Epithelial cell of proximal tubule (primary cell): ENCODE measurements around the gene SCGB1A1. TPM values are rescaled to one million over a fixed set of nuclear protein-coding genes. Genes with fewer than 3 reads are reported as not detected.

ENCODE experiments used
- DNase-seq: peaks from one replicate; pipeline ENCODE4 v3.0.0-alpha.2; 2011; ENCODE audit warnings: low read depth
- H3K4me3 ChIP-seq: 2 replicates; pipeline ENCODE4 v1.5.1; 2011; ENCODE audit warnings: low read depth, mild to moderate bottlenecking, low read length
- CTCF ChIP-seq: conservative IDR thresholded peaks from 2 replicates; pipeline ENCODE4 v1.5.1; 2012; ENCODE audit warnings: low read depth, mild to moderate bottlenecking, low read length
- total RNA-seq: library from RNA; depleted of rRNA; stranded (reverse); fragments of >200 nt; gene quantifications from 2 replicates; pipeline ENCODE4 v1.2.3, GENCODE V29; 2015

Gene SCGB1A1
- total RNA-seq, 1 donor from 2014 or later = not detected

DNA sequence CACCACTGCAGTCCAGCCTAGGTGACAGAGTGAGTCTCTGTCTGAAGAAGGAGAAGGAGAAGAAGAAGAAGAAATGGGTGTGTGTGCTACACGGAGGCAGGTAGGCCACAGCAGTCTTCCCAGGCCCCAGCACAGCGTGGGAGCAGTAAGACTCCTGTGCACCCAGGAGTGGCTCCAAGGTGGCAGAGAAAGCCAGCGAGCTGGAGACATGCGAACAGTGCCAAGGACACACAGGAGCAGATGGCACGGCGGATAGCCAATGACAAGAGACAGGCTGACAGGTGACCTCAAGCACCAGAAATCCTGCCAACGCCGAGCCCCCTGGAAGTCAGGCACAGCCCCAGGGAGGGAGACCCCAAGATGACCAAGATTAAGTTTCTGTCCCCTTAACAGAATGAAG lies 9.0 kb upstream of the SCGB1A1 start:
- no peak for DNase-seq
- no peak for TF ChIP-seq CTCF
- H3K4me3 ChIP-seq = no peak overlapping the region

DNA sequence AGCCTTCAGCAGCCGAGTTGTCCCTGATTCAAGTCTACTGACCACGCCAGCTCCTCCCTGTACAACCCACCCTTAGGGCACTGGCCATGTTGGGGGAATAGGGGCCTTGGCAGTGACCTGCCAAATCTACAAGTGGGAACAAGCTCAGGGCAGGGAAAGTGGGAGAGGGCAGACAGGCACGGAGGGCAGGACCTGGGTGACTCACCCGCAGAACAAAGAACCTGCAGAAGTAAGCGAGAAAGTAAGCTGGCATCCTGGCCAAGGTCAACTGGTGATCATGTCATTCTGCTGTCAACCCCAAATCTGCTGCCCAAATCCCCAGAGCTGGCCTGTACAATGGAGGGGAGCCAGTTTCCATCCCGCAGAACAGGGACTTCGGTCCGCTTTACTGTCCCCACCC lies 7.9 kb upstream of the SCGB1A1 start:
- TF ChIP-seq CTCF = no peak
- no peak for DNase-seq
- no peak overlapping the region for H3K4me3 ChIP-seq

GRCh38 chr11:62411524-62411923 lies 7.3 kb upstream of the SCGB1A1 start:
- no peak for DNase-seq
- no peak overlapping the region for H3K4me3 ChIP-seq
- TF ChIP-seq CTCF = no peak

DNA sequence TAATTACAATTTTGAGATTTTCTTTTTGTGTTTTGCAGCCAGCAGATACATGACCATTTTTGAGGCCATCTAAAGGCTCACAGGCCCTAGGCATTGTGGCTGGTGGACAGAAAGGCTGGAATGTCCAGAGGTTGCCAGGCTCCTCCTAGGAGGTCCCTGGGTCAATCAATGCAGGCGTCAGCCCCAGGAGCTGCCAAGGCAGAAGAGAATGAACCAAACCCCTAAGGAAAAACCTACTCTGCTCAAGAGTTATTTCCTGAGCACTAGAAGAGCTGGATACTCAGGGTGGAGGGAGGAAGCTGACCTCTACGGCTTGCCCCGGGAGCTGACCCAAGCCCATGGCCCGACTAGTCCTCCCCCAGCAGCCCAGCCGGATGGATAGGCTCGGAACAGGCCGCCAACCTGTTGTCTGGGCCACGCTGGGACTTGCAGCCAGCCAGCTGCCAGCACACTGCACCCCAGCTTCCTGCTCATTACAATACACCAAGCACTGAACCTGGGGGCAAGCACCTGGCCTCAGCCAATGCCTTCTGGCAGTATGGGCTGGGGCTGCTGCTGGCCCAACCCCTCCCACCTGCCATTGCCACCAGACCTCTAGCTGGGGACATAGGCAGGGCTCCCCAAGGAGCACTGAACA lies 5.7 kb upstream of the SCGB1A1 start:
- TF ChIP-seq CTCF = no peak
- DNase-seq = no peak
- H3K4me3 ChIP-seq = no peak overlapping the region

DNA sequence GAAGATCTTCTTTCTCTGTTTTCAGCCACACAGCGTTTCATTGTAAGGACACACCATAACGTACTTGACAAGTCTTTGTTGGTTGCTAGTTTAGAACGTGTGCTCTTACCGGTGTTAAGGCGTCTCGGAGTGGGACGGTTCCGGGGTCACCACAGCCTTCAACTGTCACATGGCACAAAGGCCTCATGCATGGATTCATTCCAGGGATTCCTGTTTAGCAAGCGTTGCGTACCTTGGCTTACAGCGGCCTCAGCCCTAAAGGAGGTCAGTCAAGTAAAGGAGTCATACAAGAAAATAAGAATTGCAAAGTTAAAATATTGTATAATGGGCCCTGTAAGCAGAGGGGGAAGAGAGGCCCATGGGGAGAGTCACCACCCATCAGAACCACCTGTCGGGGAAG lies 2.2 kb upstream of the SCGB1A1 start:
- H3K4me3 ChIP-seq = no peak overlapping the region
- TF ChIP-seq CTCF = no peak
- DNase-seq = no peak

DNA sequence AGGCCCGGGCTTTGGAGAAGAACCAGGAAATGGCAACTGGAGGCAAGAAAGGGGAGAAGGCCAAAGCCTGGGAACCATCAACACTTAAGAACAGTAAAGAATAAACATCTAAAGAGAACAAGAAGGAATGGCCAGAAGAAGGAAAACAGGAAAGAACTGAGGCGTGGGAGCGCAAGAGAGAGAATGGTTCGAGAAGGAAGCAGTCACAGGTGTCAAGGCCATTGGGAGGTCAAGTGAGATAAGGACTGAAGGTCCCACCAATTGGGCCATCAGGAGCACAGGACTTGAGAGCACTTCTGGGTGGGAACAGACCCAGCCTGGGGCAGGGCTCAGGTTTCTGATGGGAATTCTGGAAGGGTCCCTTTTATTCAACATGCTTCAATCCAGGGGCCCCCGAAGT lies 697 bp upstream of the SCGB1A1 start:
- TF ChIP-seq CTCF = no peak
- no peak overlapping the region for H3K4me3 ChIP-seq
- DNase-seq = no peak

DNA sequence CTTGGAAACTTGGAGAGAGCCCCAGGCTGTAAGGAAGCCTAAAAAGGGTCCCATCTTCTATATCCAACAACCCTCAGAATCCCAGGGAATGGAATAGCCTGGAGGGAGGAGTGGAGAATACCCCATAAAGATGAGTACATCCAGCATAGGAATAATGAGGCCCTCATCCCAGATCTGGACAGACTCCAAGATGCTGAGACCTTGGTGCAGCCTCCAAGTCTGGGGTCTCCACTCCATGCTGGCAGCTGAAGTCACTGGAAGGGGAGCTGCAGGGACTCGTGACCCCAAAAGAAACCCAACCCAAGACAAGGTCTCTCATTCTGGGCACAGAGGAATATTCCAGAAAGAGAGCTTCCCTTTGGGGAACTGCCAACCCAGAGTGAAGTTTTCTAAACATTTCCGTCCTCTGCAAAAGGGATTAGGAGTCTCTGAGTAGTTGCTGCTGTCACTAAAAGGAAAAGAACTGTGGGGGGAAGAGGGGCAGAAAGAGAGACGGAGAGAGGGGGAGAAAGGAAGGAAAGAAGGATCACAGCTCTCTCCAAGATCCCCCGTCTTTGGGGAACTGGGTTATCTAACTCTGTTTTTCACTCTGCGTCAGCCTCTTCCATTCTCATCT lies 589 bp downstream of the SCGB1A1 start:
- DNase-seq = no peak
- no peak overlapping the region for H3K4me3 ChIP-seq
- TF ChIP-seq CTCF = no peak
